Ureter (tissue), 1 donor: ENCODE measurements around the gene SPOCK1. TPM values are rescaled to one million over a fixed set of nuclear protein-coding genes. Genes with fewer than 3 reads are reported as not detected.

ENCODE experiments used
- DNase-seq: peaks from one replicate; pipeline ENCODE4 v3.0.0-alpha.2; 2020; ENCODE audit warnings: low spot score
- total RNA-seq: library from RNA; stranded (reverse); gene quantifications from one replicate; pipeline ENCODE4 v1.2.4, GENCODE V29; 2023
- donor health status: DM: yes; HTN: yes; CAD: no.

SPOCK1 gene
- total RNA-seq, 1 donor from 2014 or later: 15.6 TPM

GRCh38 chr5:137195483-137195882, 303.6 kb downstream of the SPOCK1 start:
- DNase-seq: no peak

- DNase-seq: no peak
These were observed 304.8 kb downstream of the SPOCK1 start for GRCh38 chr5:137194300-137194699.

DNA sequence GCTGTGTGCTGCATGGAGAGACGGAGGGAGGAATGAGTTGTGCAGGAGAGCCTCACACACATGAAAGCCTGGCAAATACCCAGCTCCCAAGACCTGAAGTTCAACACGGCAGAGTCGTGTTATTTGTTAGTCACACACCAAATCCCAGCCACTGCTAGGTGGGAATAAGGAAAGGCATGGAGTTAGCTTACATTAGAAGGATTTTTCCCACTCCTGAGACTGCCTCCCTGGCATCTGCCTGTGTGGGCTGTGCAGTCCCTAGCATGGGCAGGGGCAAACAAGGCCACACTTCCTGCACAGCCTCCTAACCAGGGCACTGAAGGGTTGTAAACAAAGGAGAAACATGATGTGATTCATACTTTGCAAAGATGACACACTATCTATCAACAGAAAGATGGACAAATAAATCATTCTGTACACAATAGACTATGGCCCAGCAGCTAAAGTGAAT, 306.8 kb downstream of the SPOCK1 start:
- DNase-seq: no peak

DNA sequence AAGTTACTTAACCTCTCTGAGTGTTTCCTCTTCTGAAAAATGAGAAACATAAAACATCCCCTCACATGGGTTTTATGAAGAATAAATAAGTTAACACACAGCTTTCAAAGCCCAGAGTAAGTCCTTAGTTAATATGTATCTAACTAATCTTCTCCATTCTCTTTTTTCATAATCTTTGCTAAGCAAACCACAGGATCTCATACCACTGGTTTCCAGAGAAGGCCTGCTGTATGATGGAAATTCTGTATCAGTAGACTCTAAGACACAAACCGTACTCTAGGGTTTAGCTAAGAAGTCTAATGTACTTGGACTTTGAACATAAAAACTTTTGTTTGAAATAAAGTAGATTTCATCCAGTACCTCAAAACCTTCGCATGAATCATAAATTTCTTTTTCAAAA, 307.9 kb downstream of the SPOCK1 start:
- no peak for DNase-seq

DNA sequence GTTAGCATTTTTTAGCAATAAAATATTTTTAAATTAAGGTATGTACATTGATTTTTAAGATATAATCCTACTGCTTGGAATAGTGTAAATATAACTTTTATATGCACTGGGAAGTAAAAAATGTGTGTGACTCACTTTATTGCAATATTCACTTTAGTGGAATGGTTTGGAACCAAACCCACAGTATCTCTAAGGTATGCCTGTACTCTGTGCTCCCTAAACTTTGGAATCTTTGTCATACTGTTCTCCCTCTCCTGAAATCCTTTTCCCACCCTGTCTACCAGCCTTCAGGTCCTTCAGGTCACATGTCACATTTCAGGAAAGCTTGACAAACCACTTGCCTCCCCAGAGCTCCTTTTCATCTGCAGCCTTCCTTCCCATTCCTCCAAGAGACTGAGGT, 308.7 kb downstream of the SPOCK1 start:
- no peak for DNase-seq

DNA sequence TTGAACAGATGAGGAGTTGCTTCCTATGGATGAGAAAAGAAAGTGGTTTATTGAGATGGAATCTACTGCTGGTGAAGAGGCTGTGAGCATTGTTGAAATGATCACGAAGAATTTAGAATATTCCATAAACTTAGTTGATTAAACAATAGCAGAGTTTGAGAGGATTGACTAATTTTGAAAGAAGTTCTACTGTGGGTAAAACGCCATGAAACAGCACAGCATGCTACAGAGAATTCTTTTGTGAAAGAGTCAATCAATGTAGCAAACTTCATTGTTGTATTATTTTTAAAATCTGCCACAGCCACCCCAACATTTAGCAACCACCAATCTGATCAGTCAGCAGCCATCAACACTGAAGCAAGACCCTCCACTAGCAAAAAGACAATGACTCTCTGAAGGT, 309.1 kb downstream of the SPOCK1 start:
- DNase-seq: no peak

DNA sequence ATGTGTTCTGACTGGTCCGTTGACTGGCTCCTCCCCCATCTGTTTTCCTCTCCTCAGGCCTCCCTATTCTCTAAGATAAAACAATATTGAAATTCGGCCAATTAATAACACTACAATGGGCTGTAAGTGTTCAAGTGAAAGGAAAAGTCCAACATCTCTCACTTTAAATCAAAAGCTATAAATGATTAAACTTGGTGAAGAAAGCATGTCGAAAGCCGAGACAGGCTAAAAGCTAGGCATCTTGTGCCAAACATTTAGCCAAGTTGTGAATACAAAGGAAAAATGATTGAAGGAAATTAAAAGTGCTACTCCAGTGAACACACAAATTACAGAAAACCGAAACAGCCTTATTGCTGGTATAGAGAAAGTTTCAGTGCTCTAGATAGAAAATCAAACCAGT, 310.6 kb downstream of the SPOCK1 start:
- DNase-seq: no peak

DNA sequence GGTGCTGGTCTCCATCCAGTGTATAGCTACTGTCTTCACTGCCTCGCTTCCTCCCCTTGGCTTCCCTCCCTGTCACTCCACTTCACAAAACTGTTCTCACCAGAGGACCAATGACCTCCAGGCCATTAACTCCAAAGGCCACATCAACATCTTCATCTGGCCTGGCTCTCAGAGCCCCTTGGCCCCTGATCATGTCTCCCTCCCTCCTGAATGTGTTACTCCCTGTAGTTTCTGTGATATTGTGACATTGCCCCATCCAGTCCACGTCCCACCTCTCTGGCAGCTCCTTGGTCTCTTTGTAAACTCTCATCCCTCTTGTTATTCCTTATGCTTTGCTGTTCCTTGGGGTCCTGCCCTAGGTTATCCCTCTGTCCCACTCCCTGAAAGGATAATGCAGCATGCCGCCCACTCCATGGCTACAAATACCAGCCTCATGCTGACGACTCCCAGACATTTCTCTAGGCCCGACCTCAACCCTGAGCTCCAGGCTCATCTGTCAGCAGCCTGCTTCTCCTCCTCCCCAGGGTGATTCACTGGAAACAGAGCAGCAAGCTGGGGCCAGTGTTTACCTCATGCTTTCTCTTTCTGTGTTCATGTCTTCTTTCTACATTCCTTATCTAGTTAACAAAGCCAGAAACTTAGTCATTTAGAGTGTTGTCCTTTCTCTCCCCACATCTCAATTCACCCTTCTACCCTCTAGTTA, 312.2 kb downstream of the SPOCK1 start:
- no peak for DNase-seq

DNA sequence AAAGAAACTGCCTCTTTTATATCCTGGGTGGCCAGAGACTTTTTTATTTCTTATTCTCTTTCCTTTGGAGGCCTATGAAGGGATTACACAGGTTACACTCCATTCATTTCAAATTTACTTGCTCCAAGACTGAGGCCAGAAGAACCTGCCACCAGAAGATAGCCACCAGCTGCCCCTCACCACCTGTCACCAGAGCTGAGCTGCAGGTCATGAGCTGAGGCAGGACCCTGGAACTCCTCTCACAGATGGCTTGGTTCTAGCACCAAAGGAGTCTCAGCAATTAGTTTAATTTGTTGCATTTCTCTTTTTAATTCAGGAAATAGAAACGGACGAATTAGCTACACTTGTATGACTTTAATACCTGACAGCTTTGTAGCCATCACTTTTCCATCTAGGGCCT, 313.9 kb downstream of the SPOCK1 start:
- no peak for DNase-seq

DNA sequence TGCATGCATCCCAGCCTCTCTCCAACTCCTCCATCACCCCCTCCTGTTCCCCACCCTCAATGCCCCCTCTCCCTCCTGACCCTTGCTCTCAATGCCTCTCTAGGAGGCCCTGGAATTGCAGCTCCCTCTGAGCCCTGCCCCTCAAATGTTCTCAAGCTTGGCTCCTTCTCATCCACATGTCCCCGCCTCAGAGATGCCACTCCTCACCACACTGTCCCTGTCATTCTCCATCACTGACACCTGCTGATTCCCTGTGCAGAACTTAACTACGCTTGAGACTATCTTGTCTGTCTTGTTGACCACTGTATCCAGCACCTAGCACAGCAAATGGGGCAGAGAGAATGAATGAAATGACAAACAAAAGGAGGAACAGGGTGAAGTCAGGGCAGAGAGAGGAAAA, 314.4 kb downstream of the SPOCK1 start:
- no peak for DNase-seq

- DNase-seq: no peak
These were observed 316.6 kb downstream of the SPOCK1 start for GRCh38 chr5:137182576-137182975.

DNA sequence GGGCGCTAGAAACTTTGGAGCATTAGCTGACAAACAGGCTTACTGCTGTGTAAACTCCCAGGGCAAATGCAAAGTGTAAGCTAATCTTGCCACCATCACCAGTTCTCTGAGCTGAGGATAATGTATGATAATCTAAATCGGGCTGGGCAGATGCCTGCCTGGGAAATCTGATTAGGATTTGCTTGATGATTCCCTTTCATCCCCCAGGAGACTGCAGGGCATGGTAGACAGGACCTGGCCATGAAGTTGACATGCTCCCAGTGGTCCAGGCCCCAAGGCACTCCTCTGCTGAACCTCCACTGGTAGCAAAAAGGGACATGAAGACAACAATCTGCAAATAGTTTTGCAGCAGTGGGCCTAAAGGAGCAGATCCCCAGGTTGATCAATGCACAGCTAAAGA, 317.5 kb downstream of the SPOCK1 start:
- DNase-seq: no peak

GRCh38 chr5:137179203-137179602, 319.9 kb downstream of the SPOCK1 start:
- DNase-seq: no peak

- no peak for DNase-seq
These were observed 322.5 kb downstream of the SPOCK1 start for GRCh38 chr5:137176609-137177008.

DNA sequence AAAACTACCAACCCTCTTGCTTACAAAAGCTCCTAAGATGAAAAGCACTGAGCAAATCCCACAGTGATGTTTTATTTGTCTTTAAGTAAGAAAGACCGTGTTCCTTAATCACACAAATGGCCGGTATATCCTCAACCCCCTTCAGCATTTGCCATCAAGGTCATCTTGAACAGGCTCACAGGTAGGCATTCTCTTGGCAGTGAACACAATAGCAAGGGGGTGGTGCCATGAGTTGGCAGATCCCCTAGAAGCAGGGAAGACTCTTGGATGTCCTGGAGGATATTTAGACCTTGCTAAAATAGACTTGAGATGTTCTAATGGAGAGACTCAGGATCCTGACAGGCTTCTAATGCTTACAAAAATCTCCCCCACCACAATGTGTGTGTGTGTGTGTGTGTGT, 323.0 kb downstream of the SPOCK1 start:
- no peak for DNase-seq

DNA sequence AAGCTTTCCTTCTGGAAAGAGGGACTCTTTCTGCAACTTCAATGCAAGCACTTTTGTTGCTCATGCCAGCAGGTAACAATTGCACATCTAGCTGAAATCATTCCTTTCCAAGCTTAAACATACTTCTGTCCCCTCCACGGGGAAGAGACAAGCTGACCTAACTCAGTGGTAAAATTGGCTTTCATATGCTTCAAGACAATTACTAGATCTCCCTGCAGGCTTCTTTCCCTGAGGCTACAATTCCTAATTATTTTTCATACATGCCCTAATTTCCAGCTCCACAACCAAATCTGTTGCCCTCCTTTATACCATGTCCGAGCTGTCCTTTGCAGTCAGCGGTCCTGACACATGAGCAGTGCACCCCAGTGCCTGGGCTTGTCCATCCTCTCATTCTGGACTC, 324.9 kb downstream of the SPOCK1 start:
- no peak for DNase-seq

GRCh38 chr5:137172258-137172657, 326.9 kb downstream of the SPOCK1 start:
- no peak for DNase-seq

GRCh38 chr5:137167187-137167586, 331.9 kb downstream of the SPOCK1 start:
- no peak for DNase-seq

DNA sequence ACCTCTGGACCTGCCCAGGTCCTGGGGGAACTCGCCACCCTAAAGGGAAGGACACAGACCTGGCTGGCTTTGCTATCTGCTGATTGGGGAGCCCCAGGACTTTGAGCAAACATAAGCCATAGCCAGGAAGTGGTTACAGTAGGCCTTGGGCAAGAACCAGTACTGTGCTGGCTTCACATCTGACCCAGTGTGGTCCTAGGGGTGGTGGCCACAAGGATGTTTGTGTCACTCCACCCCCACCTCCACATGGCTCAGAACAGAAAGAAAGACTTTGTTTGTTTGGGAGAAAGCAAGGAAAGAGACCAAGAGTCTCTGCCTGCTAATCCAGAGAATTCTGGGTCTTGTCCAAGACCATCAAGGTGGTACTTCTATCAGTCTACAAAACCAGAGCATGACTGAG, 334.2 kb downstream of the SPOCK1 start:
- DNase-seq: no peak

DNA sequence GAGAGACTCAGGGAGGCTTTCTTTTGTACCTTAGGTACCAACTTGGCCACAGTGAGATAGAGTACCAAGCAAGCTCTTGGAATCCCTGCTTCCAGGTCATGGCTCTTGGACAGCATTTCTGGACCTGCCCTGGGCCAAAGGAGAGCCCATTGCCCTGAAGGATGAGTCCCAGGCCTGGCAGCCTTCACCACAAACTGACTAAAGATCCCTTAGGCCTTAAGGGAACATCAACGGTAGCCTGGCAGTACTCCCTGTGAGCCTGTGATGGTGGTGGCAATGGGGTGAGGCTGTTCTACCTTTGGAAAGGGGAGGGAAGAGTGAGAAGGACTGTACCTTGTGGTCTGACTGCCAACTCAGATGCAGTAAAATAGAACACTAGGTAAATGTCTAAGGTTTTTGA, 334.6 kb downstream of the SPOCK1 start:
- no peak for DNase-seq

GRCh38 chr5:137158691-137159090, 340.4 kb downstream of the SPOCK1 start:
- DNase-seq: no peak

GRCh38 chr5:137156180-137156579, 342.9 kb downstream of the SPOCK1 start:
- no peak for DNase-seq

DNA sequence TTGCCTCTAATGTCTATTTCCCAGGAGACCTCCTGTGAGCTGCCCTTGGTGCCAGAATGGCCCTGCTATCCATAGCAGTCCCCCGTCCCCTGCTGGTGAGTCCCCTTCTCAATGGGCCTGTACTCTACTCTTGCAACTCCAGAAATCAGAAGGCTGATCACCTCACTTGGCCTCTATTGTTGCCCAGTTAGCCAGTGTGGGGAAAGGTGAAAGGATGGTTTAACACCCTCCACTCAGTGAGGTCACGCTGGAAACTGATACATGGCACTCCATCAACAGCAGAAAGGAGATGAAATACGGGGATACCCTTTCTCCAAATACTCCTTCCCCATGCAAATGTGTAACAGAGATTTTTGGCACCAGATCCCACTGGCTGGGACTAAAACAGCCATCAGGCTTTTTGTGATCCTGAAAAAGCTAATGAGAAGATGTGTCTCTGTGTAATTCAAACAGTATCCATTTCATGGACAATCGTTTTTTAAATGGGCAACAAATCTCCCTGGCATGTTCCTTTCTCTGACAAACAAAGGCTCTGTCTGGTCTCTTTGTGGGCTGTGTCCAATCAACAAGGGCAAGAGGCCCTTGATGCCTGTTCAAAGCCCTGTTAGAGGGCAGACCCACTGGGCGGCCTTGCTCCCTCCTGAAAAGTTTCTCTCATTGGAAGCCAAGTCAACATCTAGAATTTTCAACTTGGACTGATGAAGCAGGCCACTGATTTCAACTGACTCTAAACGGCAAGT, 343.7 kb downstream of the SPOCK1 start:
- DNase-seq: no peak

GRCh38 chr5:137152616-137153015, 346.5 kb downstream of the SPOCK1 start:
- DNase-seq: no peak
